HG03442 (cell line): ENCODE measurements around the gene RRP9.
"Not testable (repeated sequence)": the region's sequence is repeated elsewhere in the genome, so short reads cannot be mapped to it uniquely, and the experiment has no call there.

Source experiments
- ATAC-seq: cut with Tn5 transposase; IDR thresholded peaks from one replicate; pipeline ENCODE4 v1.9.1; 2021; ENCODE audit warnings: mild to moderate bottlenecking, moderate library complexity; ENCODE audit not compliant: unreplicated experiment

RRP9 gene, protein sequence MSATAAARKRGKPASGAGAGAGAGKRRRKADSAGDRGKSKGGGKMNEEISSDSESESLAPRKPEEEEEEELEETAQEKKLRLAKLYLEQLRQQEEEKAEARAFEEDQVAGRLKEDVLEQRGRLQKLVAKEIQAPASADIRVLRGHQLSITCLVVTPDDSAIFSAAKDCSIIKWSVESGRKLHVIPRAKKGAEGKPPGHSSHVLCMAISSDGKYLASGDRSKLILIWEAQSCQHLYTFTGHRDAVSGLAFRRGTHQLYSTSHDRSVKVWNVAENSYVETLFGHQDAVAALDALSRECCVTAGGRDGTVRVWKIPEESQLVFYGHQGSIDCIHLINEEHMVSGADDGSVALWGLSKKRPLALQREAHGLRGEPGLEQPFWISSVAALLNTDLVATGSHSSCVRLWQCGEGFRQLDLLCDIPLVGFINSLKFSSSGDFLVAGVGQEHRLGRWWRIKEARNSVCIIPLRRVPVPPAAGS

DNA sequence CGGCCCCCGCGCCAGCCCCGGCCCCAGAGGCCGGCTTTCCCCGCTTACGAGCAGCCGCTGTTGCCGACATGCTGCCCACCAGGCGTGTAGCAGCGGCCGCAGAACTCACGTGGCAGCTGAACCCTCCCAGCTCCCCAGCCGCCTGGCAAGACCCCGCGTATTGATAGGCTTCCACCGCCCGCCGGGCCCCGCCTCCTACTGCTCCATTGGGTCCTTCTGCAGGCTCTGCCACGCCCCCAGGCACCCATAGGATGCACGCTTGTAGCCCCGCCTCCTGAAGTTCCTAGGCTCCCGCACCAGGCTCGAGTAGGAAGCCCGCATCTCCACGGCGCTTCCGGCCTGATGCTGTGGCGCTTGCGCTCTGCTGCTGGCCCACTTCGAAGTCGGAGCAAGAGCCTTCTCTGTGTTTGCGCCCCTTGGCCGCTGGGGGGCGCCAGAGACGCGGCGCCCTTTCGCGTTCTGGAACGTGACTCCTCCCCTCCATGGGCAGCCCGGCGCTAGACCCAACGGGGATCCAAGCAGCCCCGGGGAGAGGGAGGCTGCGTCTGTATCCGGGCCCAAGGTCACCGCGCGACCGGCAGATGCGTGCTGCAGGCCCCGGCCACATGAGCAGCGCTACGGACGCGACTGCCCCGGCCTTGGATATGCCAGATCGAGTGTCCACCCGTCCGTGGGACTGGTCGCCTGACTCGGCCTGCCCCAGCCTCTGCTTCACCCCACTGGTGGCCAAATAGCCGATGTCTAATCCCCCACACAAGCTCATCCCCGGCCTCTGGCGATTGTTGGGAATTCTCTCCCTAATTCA lies at the start of gene RRP9, which contains the start of gene PARP3:
Gene RRP9, minus strand, starts transcription at position 107 of the 805 bp plus-strand sequence. Its CDS starts 37 bp downstream, at position 70.
Gene PARP3, plus strand, starts transcription at position 566 of the 805 bp plus-strand sequence. CDS start 993 bp downstream, outside the sequence.
- peak; percentile 88 for ATAC-seq

DNA sequence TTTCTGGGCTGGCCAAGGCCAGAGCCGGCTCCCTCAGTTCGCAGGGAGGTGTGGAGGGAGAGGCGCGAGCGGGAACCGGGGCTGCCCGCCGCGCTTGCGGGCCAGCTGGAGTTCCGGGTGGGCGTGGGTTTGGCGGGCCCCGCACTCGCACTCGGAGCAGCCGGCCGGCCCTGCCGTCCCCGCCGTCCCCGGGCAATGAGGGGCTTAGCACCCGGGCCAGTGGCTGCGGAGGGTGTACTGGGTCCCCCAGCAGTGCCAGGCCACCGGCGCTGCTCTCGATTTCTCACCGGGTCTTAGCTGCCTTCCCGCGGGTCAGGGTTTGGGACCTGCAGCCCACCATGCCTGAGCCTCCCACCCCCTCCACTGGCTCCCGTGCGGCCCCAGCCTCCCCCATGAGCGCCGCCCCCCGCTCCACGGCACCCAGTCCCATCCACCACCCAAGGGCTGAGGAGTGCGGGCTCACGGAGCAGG lies 48.8 kb upstream of the RRP9 start:
- ATAC-seq, result not testable (repeated sequence)

DNA sequence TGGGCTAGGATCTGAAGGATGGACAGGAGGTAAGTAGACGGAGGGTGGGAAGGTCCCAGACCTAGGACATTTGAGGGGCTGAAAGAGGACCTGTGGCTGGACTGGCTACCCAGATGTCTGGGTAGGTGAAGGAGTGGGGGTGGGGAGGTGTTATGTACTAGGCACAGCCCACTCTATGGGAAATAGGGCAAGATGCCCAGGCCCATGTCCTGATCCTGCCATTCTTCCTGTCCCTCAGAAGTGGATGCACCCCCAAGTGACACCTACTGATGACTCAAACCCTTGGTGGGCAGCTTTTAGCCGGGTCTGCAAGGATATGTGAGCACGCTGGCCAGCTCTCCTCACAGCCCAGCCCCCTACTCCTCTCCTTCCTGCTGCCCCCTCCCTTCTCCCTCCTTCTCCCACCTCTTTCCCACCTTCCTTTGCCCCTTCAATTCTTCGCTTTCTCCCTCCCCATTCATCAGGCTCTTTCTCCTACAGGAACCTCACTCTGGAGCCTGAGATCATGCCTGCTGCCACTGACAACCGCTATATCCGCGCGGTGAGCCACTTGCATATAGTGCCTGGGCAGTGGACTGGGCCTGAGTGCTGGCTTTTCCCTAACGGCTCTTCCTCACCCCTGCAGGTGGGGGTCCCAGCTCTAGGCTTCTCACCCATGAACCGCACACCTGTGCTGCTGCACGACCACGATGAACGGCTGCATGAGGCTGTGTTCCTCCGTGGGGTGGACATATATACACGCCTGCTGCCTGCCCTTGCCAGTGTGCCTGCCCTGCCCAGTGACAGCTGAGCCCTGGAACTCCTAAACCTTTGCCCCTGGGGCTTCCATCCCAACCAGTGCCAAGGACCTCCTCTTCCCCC lies 46.8 kb upstream of the RRP9 start:
- no peak for ATAC-seq

DNA sequence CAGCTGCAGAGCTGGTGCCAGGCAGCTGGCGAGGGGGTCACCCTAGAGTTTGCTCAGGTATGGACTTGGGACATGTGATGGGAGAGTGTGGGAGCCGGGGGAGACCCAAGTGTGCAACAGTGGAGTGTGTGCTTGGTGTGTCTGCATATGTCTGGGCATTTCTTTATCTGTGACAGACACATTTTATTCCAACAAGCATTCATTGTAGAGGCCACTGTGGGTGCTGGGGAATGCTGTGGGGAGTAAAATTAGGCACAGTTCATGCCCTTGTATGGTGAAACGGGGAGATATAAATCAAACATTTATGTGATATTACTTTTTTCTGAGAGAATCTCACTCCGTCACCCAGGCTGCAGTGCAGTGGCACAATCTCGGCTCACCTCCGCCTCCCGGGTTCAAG lies 45.9 kb upstream of the RRP9 start:
- no peak for ATAC-seq

DNA sequence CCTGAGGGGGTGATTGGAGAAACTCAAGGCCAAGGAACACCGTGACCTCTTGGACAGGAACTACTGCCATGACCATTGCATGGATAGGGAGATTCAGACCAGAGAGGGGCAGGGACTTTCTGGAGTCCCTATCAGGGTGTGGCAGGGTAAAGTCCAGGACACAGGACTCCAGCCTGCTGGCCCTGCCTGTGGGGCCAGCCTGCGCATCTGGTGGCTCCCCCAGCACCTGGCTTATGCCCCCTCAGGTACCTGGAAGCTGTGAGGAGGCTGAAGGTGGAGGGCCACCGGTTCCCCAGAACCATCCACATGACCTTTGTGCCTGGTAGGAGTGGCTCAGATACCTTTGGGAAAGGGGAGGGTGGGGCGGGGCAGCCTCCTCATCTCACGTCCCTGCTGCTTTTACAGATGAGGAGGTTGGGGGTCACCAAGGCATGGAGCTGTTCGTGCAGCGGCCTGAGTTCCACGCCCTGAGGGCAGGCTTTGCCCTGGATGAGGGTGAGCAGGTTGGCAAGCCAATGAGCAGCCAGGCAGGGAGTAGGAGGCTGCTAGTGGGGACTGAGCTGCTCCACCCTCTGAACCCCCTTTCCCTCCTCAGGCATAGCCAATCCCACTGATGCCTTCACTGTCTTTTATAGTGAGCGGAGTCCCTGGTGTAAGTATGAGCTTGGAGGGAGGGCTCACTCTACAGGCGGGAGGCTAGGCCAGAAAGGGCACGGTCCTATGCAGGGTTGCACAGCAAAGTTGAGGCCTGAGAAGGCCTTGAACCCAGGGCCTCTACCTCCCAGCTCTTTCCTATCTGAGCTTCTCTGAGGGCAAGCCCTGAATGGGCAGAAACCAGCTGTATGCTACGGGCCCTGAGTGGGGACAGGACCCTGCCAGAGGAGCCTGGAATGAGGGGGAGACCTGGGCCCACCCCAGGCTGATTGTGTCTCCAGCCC lies 44.6 kb upstream of the RRP9 start:
- no peak for ATAC-seq

DNA sequence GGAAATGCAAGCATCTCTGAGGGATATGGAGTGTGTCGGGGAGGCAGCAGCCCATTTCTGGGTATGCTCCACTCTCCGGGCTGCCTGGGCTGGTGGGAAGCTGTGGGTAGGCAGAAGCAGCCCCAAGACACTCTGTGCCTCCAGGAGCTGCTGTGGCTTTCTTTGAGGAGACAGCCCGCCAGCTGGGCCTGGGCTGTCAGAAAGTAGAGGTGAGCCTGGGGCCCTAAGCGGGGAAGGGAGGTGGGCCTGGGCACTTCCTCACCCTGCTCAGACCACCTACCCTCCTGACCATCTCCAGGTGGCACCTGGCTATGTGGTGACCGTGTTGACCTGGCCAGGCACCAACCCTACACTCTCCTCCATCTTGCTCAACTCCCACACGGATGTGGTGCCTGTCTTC lies 43.4 kb upstream of the RRP9 start:
- ATAC-seq, result no peak

DNA sequence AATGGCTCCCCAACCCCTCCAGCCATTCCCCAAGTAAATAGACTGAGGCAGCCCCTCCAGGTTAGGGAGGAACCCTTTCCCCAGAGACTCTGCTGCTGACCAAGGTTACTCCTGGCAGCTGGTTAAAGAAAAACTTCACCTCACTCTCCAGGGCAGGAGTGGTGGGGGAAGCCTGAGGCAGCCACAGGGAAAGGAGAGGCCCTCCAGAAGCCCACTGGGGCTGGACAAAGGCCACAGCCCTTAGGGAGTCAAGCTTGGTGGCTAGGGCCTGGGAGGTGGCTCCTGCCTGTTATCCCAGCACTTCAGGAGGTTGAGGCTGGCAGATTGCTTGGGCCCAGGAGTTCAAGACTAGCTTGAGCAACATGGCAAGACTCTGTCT lies 42.6 kb upstream of the RRP9 start:
- no peak for ATAC-seq

DNA sequence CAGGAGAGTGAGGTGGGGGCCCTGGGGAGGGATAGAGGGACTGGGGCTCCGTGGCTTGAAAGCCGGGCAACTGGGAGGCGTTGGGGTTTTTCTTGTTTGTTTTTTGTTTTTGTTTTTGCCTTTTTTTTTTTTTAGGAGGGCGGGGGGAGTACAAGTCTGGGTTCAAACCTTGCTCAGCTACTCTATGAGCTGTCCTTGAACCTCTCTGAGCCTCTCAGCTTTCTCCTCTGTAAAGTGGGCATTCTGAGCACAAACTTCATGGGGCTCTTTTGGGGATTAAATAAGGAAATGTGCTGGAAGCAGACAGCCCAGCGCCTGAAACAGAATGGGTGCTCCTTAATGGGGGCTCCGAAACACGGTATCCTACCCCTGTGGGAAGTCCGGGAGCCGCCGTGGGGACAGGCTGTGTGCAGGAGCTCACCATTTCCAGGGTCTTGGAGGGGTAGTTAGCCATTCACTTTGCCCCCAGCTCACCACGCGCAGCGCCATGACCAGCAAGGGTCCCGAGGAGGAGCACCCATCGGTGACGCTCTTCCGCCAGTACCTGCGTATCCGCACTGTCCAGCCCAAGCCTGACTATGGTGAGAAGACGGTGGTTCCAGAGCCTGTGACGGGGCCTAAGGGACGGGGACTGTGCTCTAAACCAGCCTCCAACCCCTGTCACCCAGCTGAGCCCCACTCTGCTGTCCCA lies 42.0 kb upstream of the RRP9 start:
- no peak for ATAC-seq

DNA sequence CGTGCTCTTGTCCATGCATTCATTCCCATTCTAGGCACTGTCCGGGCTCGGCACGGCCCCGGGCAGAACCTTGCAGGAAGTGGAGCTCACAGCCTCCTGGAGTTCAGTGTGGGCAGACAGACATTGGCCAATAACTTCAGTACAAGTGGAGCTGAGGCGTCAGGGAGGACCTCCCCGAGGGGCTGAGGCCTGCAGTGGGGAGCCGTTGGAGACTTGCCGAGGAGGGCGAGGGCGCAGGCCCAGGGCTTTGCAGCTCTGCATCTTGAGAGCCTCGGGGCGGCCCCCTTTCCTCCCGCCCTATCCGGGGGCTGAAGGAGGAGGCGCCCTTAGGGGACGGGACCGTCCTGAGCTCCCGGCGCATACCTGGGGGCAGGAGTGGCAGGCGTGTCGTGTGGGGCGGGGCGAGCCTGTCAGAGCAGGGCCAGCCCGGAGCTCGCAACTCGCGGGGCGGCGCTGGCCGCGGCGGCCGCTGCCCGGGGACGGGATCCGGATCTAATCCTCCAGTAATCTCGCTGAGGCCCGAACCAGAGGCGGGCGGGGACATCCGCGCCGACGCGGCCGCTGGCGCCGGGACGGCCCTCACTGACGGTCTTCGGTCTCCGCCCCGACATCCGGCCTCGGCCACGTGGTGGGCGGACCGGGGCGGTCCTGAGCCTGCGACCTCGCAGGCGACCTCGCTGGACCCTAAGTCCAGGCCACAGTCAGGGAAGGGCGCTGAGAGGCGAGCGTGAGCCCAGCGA lies 41.3 kb upstream of the RRP9 start, which contains the start of gene ACY1:
Gene ACY1, plus strand, starts transcription at position 698 of the 740 bp plus-strand sequence. CDS start 530 bp downstream, outside the sequence.
- peak; percentile 71 for ATAC-seq

DNA sequence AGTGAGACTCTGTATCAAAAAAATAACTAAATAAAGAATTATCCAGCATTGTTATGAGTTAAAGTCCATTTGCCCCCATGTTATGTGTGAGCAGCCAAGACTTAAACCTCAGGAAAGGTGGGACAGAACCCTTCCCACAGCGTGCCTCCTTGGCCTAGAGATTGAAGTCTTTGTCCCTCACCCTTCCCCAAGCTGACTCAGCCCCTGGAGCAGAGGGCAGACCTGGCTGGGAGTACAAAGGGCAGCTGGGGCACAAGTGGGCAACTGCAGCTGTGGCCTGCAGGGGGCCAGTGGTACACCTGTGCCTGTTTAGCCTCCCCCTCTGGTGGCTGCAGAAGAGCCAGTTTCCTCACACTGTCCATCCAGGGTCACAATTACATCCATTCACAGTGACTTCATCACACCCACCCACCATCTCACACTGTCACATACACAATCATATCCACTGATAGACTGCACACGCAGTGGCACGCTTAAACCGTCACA lies 40.7 kb upstream of the RRP9 start:
- peak; percentile 39 for ATAC-seq

DNA sequence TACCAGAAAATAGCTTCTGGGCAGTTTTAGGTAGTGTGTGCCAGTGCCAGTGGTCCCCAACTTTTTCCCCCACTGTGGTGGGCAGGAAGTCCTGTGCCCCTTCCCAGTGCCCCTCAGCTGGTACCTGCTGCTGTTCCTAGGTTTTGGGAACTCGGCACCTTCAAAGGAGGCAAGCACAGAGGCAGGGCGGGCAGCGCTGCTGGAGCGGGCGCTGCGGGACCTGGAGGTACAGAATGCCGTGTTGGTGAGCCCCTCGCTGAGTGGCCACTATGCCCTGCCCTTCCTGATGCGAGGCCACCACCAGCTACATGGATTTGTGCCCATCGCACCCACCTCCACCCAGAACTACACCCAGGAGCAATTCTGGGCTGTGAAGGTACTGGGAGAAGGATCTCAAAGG lies 38.5 kb upstream of the RRP9 start:
- no peak for ATAC-seq

DNA sequence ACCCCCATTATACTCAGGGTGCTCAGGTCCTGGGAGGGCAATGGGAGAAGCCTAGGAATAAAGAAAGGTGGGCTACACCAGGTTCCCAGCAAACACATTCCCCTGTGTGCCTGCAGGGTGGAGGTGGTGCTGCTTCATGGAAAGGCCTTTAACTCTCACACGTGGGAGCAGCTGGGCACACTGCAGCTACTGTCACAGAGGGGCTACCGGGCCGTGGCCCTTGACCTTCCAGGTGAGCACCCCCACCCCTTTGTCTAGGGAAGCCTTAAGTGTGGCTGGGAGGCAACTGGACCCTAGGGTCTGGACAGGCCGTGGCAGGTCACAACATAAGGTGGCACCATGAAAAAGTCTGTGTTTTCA lies 36.4 kb upstream of the RRP9 start:
- no peak for ATAC-seq

DNA sequence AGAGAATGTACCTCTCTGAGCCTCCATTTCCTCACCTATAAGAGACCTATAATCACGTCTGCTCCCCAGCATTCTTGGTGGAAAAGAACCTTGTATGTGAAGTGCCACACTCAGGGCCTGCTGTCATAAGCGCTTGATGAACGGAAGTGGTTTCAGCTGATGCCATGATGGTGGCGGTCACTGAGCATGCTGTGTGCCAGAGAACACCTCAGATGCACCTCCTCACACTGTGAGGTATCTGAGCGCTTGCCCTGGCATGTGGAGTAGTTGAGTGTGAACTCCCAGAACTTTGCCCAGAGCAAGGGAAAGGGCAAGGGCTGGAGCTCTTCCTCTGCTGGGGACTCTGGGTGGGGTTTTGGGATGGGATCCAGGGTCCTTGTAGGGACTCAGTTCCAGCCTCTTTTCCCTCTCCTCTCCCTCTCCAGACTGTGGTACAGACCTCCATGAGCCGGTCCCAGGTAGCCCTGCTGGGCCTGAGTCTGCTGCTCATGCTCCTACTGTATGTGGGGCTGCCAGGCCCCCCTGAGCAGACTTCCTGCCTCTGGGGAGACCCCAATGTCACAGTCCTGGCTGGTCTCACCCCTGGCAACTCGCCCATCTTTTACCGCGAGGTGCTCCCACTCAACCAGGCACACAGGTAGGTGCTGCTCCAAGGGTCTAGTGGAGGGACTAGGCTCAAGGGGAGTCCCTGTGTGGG lies 35.9 kb upstream of the RRP9 start:
- ATAC-seq, result no peak

DNA sequence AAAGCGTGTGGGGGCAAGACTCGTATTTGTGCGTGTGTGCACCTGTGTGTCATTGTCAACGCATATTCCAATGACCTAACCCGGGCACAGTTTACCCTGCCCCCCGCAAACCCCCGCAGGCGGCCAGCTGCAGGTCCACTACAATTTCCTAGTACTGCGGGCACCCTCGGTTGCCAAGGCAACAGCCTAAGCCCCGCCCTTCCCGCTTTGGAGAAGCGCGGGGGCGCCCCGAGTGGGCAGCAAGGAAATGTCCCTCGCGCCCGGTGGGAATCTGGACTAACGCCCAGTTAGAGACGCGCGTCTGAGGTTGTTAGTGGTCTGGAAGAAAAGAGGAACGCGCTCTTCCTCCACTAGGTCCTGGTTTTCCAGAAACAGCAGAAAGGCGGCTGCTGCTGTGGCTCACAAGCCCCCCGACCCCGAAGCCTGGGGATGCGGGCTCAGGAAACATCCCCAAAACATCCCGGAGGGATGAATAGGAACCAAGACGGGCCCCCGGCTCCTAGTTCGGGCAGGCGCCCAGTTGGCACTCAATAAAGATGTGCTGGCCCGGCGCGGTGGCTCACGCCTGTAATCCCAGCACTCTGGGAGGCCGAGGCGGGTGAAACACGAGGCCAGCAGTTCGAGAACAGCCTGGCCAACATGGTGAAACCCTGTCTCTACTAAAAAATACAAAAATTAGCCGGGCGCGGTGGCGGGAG lies 34.3 kb upstream of the RRP9 start:
- no peak for ATAC-seq

DNA sequence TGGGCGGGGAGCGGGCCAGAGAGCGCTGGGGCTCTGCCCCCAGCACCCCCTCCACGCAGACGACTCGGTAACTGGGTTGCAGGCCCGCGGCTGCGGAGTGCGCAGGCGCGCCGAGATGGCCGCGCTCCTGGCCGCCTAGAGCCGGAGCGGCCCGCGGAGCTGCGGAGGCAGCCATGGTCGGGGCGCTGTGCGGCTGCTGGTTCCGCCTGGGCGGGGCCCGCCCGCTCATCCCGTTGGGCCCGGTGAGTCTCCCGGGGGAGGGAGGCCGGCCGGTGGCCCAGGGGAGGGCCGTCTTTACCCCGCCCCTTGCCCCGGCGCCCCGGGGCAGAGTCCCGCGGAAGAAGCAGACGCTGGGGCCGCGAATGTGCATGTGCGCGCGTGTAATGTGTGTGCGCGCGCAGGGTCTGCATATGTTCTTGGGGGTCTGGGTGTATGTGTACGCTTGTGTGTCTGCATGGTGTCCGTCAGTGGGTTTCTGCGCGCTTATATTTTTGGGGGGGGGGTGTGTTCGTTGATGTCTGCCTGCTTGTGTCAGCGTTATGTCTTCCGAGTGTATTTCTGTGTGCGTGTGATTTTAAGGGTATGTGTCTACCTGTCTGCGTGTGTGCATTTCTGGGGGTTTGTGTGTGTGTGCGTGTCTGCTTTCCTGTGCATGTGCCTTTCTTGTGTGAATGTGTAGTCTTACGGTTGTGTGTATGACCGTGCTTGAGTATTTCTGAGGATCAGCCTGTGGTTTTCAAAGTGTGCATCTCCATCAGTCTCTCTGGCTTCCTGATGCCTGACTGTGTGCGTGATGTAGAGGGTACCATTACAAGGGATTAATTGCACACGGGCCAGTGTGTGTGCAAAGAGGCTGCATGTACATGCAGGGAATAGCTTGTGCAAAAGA lies 33.5 kb upstream of the RRP9 start, which contains the start of gene ABHD14A:
Gene ABHD14A, plus strand, starts transcription at position 102 of the 889 bp plus-strand sequence. Its CDS starts 72 bp downstream, at position 174.
- ATAC-seq, result peak; percentile 52
